ENCODE results near the gene TENT4B. TPM values are rescaled to one million over a fixed set of nuclear protein-coding genes. Genes with fewer than 3 reads are reported as not detected.

The TENT4B gene
- total RNA-seq, 1 donor from 2014 or later = 5.7 TPM

DNA sequence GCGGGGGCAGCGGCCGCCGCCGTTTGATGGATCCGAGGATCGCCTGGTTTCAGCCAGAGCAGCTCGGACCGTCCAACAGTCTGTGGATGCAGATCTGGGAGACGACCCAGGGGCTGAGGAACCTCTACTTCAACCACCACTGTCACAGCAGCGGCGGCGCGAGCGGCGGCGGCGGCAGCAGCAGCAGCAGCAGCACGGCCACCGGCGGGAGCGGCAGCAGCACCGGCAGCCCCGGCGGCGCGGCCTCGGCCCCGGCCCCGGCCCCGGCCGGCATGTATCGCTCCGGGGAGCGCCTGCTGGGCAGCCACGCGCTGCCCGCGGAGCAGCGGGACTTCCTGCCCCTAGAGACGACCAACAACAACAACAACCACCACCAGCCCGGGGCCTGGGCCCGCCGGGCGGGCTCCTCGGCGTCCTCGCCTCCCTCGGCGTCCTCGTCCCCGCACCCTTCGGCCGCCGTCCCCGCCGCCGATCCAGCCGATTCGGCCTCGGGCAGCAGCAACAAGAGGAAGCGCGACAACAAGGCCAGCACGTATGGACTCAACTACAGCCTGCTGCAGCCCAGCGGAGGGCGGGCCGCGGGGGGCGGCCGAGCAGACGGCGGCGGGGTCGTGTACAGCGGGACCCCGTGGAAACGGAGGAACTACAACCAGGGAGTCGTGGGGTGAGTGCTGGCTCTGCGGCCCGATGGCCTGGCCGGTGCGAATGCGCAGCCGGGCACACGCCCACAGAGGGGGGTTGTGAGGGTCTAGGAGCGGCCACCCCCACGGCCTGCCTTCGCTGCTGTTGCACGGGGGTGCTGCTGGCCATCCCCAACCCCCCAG is 702 bp downstream of the TENT4B start:
- H3K27ac ChIP-seq (ENCODE audit: low read depth, low read length) = peak overlapping the region; percentile 54
- H3K27me3 ChIP-seq (ENCODE audit: control insufficient read depth in 3 of 3, insufficient read depth in 3 of 3, low read length in 3 of 3) = no peaks in the 10 kb centered on the region
- H3K9ac ChIP-seq (ENCODE audit: low read depth in 1 of 3, low read length in 3 of 3) = peak overlapping the region; percentile 77 to 88 (median 81)
- H3K36me3 ChIP-seq (ENCODE audit: control insufficient read depth in 3 of 3, insufficient read depth in 3 of 3, low read length in 3 of 3) = no peaks in the 10 kb centered on the region
- H3K4me1 ChIP-seq (ENCODE audit: control insufficient read depth in 3 of 3, insufficient read depth in 3 of 3, low read length in 3 of 3) = peaks cover 20 to 28% (median 25%) of the 10 kb centered on the region in 3 donors
- H3K9me3 ChIP-seq (ENCODE audit: control insufficient read depth in 3 of 3, low read length in 3 of 3) = no peaks in the 10 kb centered on the region
- peak overlapping the region; percentile 78 to 87 (median 86) for H3K4me3 ChIP-seq (ENCODE audit: low read length in 3 of 3)

DNA sequence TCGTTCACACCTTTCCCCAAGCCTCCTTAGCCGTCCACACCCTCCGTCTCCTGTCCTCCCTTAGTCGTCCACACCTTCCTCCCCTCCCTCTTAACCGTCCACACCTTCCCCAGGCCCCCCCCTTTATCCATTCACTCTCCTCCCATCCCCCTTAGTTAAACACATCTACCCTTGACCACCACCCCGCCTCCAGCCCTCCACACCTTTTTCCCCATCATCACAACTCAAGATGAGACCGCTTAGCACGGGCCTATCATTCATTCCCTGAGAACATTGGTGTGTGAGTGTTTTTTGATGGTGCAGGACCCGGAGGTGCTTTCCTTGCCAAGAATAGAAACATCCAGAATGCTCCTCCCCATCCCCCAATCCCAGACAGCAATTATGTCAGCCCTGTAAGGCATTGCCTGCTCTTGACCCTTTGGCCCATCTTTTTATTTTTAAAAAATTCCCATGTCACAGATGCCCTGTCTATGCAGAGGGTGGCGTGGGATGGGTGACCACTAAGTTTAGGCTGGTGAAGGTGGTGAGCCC is 1.4 kb downstream of the TENT4B start:
- Histone ChIP-seq H3K27me3 (ENCODE audit: control insufficient read depth in 3 of 3, insufficient read depth in 3 of 3, low read length in 3 of 3) (no peaks in the 10 kb centered on the region), H3K27ac (ENCODE audit: low read depth, low read length) (peak overlapping the region; percentile 54), H3K4me1 (ENCODE audit: control insufficient read depth in 3 of 3, insufficient read depth in 3 of 3, low read length in 3 of 3) (peaks cover 20 to 28% (median 25%) of the 10 kb centered on the region in 3 donors), H3K9me3 (ENCODE audit: control insufficient read depth in 3 of 3, low read length in 3 of 3) (no peaks in the 10 kb centered on the region), H3K36me3 (ENCODE audit: control insufficient read depth in 3 of 3, insufficient read depth in 3 of 3, low read length in 3 of 3) (no peaks in the 10 kb centered on the region), H3K9ac (ENCODE audit: low read depth in 1 of 3, low read length in 3 of 3) (peak overlapping the region; percentile 77 to 88 (median 81)), H3K4me3 (ENCODE audit: low read length in 3 of 3) (peak overlapping the region; percentile 78 to 87 (median 86))

DNA sequence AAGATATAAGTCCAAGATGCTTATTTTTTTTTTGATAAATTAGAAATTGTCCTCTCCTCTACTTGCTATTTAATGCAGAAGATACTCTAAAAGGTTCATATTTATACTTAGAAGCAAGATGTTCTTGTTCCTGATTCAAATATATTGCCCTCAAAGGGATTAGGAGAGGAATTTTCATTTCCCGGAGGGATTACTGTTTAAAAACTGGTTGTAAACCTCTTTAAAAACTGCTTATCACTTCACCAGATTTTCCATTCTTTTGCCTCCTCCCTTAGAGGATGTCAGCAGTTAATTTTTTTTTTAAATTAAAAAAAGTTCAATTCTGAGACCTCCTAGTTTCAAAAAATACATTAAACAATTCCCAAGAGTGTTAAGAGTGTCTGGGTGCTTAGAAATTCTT is 2.8 kb downstream of the TENT4B start:
- H3K27ac ChIP-seq (ENCODE audit: low read depth, low read length) = no peak overlapping the region
- no peaks in the 10 kb centered on the region for H3K36me3 ChIP-seq (ENCODE audit: control insufficient read depth in 3 of 3, insufficient read depth in 3 of 3, low read length in 3 of 3)
- H3K9me3 ChIP-seq (ENCODE audit: control insufficient read depth in 3 of 3, low read length in 3 of 3) = no peaks in the 10 kb centered on the region
- H3K4me1 ChIP-seq (ENCODE audit: control insufficient read depth in 3 of 3, insufficient read depth in 3 of 3, low read length in 3 of 3) = peaks cover 24 to 34% (median 25%) of the 10 kb centered on the region in 3 donors
- no peak overlapping the region for H3K9ac ChIP-seq (ENCODE audit: low read depth in 1 of 3, low read length in 3 of 3)
- H3K27me3 ChIP-seq (ENCODE audit: control insufficient read depth in 3 of 3, insufficient read depth in 3 of 3, low read length in 3 of 3) = no peaks in the 10 kb centered on the region
- peak overlapping the region in 2 of 3 donors; percentile 78 to 87 for H3K4me3 ChIP-seq (ENCODE audit: low read length in 3 of 3)

DNA sequence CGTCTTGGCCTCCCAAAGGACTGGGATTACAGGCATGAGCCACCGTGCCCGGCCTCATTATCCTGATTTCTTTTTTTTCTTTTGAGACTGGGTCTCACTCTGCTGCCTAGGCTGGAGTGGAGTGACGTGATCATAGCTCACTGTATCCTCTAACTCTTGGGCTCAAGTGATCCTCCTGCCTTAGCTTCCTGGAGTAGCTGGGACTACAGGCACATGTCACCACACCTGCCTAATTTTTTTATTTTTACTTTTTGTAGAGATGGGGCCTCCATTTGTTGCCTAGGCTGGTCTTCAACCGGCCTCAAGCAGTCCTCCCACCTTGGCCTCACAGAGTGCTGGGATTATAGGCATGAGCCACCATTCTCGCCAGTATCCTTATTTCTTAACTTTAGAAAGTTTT is 3.5 kb downstream of the TENT4B start:
- Histone ChIP-seq H3K27ac (ENCODE audit: low read depth, low read length) (no peak overlapping the region), H3K9me3 (ENCODE audit: control insufficient read depth in 3 of 3, low read length in 3 of 3) (no peaks in the 10 kb centered on the region), H3K27me3 (ENCODE audit: control insufficient read depth in 3 of 3, insufficient read depth in 3 of 3, low read length in 3 of 3) (no peaks in the 10 kb centered on the region), H3K4me3 (ENCODE audit: low read length in 3 of 3) (no peak overlapping the region), H3K9ac (ENCODE audit: low read depth in 1 of 3, low read length in 3 of 3) (no peak overlapping the region), H3K36me3 (ENCODE audit: control insufficient read depth in 3 of 3, insufficient read depth in 3 of 3, low read length in 3 of 3) (no peaks in the 10 kb centered on the region), H3K4me1 (ENCODE audit: control insufficient read depth in 3 of 3, insufficient read depth in 3 of 3, low read length in 3 of 3) (peaks cover 24 to 34% (median 29%) of the 10 kb centered on the region in 3 donors)

DNA sequence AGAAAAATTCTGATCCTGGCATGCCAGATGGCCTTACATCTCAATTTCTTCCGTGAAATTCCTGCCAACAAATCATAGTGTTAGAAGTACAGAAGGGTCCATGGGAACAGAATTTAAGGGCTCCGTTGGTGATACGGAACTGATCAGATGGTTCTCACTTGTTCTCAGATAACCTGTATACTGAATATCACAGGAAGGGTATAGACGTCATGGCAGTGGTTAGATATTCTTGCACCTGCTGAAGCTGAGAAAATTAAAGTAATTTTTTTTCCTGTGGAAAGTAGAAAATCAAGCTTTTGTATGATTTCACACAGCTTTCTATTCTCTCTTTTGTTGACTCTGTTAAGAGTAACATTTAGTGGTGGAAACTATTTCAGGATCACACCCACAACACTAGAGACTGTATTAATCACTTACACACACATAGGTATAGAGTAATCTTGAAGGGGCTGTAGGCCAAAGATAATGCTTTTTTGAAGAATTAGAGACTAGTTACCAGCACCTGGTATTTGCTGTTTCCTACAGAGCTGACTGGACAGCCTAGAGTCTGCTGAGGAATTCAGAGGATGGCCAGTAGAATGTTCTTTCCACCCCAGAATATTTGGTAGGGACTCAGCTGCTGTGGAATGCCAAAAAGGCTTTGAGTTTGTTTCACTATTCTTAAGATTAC is 7.5 kb downstream of the TENT4B start:
- no peak overlapping the region for H3K27ac ChIP-seq (ENCODE audit: low read depth, low read length)
- no peaks in the 10 kb centered on the region for H3K27me3 ChIP-seq (ENCODE audit: control insufficient read depth in 3 of 3, insufficient read depth in 3 of 3, low read length in 3 of 3)
- H3K9ac ChIP-seq (ENCODE audit: low read depth in 1 of 3, low read length in 3 of 3) = peak overlapping the region in 1 of 3 donors; percentile 27

DNA sequence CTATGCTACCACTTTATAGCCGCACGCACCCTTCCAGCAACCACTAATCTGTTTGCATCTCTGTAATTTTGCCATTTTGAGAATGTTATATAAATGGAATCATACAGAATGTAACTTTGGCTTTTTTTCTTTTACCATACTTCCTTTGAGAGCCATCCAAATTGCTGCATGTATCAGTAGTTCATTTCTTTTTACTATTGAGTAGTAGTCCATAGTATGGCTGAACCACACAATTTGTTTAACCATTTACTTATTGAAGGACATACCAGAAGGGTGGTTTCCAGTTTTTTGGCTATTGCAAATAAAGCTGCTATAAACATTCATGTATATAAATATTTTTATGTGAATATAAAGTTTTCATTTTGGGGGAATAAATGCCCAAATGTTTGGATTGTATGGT is 8.8 kb downstream of the TENT4B start:
- Histone ChIP-seq H3K4me1 (ENCODE audit: control insufficient read depth in 3 of 3, insufficient read depth in 3 of 3, low read length in 3 of 3) (peaks cover 11 to 18% (median 15%) of the 10 kb centered on the region in 3 donors), H3K27ac (ENCODE audit: low read depth, low read length) (no peak overlapping the region), H3K9ac (ENCODE audit: low read depth in 1 of 3, low read length in 3 of 3) (no peak overlapping the region), H3K4me3 (ENCODE audit: low read length in 3 of 3) (no peak overlapping the region), H3K27me3 (ENCODE audit: control insufficient read depth in 3 of 3, insufficient read depth in 3 of 3, low read length in 3 of 3) (no peaks in the 10 kb centered on the region), H3K9me3 (ENCODE audit: control insufficient read depth in 3 of 3, low read length in 3 of 3) (no peaks in the 10 kb centered on the region), H3K36me3 (ENCODE audit: control insufficient read depth in 3 of 3, insufficient read depth in 3 of 3, low read length in 3 of 3) (no peaks in the 10 kb centered on the region)

More for the DNA sequence above, 7.5 kb downstream of the TENT4B start:
- no peaks in the 10 kb centered on the region for H3K9me3 ChIP-seq (ENCODE audit: control insufficient read depth in 3 of 3, low read length in 3 of 3)
- H3K4me3 ChIP-seq (ENCODE audit: low read length in 3 of 3) = no peak overlapping the region
- no peaks in the 10 kb centered on the region for H3K36me3 ChIP-seq (ENCODE audit: control insufficient read depth in 3 of 3, insufficient read depth in 3 of 3, low read length in 3 of 3)
- peaks cover 10 to 16% (median 16%) of the 10 kb centered on the region in 3 donors for H3K4me1 ChIP-seq (ENCODE audit: control insufficient read depth in 3 of 3, insufficient read depth in 3 of 3, low read length in 3 of 3)

DNA sequence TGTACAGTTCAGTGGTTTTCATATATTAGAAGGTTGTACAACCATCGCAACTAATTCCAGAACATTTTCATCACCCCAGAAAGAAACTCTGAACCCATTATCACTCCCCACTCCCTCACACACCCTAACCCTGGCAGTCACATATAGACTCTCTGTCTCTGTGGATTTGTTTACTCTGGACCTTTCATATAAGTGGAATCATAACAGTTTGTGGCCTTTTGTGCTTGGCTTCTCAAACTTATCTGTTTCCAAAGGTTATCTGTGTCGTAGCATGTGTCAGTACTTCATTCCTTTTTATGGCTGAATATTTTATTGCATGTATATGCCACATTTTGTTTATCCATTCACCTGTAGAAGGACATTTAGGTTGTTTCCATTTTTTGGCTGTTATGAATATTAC is 12.4 kb downstream of the TENT4B start:
- no peak overlapping the region for H3K27ac ChIP-seq (ENCODE audit: low read depth, low read length)
- H3K27me3 ChIP-seq (ENCODE audit: control insufficient read depth in 3 of 3, insufficient read depth in 3 of 3, low read length in 3 of 3) = no peaks in the 10 kb centered on the region
- no peak overlapping the region for H3K4me3 ChIP-seq (ENCODE audit: low read length in 3 of 3)
- H3K9me3 ChIP-seq (ENCODE audit: control insufficient read depth in 3 of 3, low read length in 3 of 3) = no peaks in the 10 kb centered on the region
- H3K9ac ChIP-seq (ENCODE audit: low read depth in 1 of 3, low read length in 3 of 3) = no peak overlapping the region
- peaks cover 5 to 15% (median 11%) of the 10 kb centered on the region in 3 donors for H3K4me1 ChIP-seq (ENCODE audit: control insufficient read depth in 3 of 3, insufficient read depth in 3 of 3, low read length in 3 of 3)
- H3K36me3 ChIP-seq (ENCODE audit: control insufficient read depth in 3 of 3, insufficient read depth in 3 of 3, low read length in 3 of 3) = no peaks in the 10 kb centered on the region

DNA sequence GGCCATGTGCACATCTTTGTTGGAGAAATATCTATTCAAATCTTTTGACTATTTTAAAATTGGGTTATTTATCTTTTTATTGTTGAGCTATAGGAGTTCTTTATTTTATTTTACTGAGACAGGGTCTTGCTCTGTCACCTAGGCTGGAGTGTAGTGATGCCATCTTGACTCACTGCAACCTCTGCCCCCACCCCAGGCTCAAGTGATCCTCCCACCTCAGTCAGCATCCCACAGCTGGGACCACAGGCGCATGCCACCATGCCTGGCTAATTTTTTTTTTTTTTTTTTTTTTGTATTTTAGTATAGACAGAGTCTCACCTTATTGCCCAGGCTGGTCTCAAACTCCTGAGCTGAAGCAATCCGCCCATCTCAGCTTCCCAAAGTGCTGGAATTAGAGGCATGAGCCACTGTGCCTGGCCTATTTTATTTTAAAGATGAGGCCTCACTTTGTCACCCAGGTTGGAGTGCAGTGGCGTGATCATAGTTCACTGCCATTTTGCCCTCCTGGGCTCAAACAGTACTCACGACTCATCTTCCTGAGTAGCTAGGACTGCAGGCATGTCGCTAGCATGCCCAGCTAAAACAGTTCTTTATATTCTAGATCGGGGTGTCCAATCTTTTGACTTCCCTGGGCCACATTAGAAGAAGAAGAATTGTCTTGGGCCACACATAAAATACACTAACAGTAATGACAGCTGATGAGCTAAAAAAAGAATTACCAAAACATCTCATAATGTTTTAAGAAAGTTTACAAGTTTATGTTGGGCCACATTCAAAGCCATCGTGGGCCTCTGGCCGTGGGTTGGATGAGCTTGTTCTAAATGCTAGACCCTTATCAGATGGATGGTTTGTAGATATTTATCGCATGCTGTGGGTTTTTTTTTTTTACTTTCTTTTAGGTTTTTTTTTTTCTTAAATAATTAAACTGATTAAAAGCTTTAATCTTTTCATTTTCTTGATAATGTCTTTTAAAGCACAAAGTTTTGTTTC is 13.7 kb downstream of the TENT4B start:
- Histone ChIP-seq H3K4me3 (ENCODE audit: low read length in 3 of 3) (no peak overlapping the region), H3K27me3 (ENCODE audit: control insufficient read depth in 3 of 3, insufficient read depth in 3 of 3, low read length in 3 of 3) (no peaks in the 10 kb centered on the region), H3K27ac (ENCODE audit: low read depth, low read length) (no peak overlapping the region), H3K9ac (ENCODE audit: low read depth in 1 of 3, low read length in 3 of 3) (no peak overlapping the region), H3K9me3 (ENCODE audit: control insufficient read depth in 3 of 3, low read length in 3 of 3) (no peaks in the 10 kb centered on the region), H3K36me3 (ENCODE audit: control insufficient read depth in 3 of 3, insufficient read depth in 3 of 3, low read length in 3 of 3) (no peaks in the 10 kb centered on the region), H3K4me1 (ENCODE audit: control insufficient read depth in 3 of 3, insufficient read depth in 3 of 3, low read length in 3 of 3) (peaks cover 5 to 15% (median 7%) of the 10 kb centered on the region in 3 donors)

DNA sequence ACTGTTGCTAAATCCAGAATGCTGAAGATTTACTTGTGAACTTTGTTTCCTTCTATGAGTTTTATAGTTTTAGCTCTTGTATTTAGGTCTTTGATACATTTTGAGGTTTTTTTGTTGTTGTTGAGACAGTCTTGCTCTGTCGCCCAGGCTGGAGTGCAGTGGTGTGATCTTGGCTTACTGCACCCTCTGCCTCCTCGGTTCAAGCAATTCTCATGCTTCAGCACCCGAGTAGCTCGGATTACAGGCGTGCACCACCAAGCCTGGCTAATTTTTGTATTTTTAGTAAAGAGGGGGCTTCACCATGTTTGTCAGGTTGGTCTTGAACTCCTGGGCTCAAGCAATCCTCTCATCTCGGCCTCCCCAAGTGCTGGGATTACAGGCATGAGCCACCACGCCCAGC is 14.4 kb downstream of the TENT4B start:
- peaks cover 5 to 15% (median 7%) of the 10 kb centered on the region in 3 donors for H3K4me1 ChIP-seq (ENCODE audit: control insufficient read depth in 3 of 3, insufficient read depth in 3 of 3, low read length in 3 of 3)
- H3K36me3 ChIP-seq (ENCODE audit: control insufficient read depth in 3 of 3, insufficient read depth in 3 of 3, low read length in 3 of 3) = no peaks in the 10 kb centered on the region
- H3K4me3 ChIP-seq (ENCODE audit: low read length in 3 of 3) = no peak overlapping the region
- no peaks in the 10 kb centered on the region for H3K9me3 ChIP-seq (ENCODE audit: control insufficient read depth in 3 of 3, low read length in 3 of 3)
- no peaks in the 10 kb centered on the region for H3K27me3 ChIP-seq (ENCODE audit: control insufficient read depth in 3 of 3, insufficient read depth in 3 of 3, low read length in 3 of 3)
- no peak overlapping the region for H3K9ac ChIP-seq (ENCODE audit: low read depth in 1 of 3, low read length in 3 of 3)
- H3K27ac ChIP-seq (ENCODE audit: low read depth, low read length) = no peak overlapping the region

Data from skeletal muscle tissue (tissue), 4 donors.